Heart right ventricle (tissue), 16 donors: ENCODE measurements around the gene PDZD2. TPM values are rescaled to one million over a fixed set of nuclear protein-coding genes. Genes with fewer than 3 reads are reported as not detected.
A peak's percentile ranks its signal among the peaks of the same experiment; 100 is the strongest.

ENCODE experiments used
- ATAC-seq, 8 donors: fragments of 200-7000 bp; cut with Tn5 transposase; one replicate each; pipeline ENCODE4 v1.9.1; 2020; ENCODE audit warnings: mild to moderate bottlenecking in 8 of 8, moderate library complexity in 8 of 8, moderate number of reproducible peaks in 1 of 8
- DNase-seq, 2 donors: peaks; one replicate each; pipeline ENCODE4 v3.0.0-alpha.2; 2020
- H3K27ac ChIP-seq, 10 donors: fragments of 200-600 bp; sonication (generic) in 2 of 10; one replicate each; pipeline versions ENCODE4 v1.5.0 to v1.8.0; 2020 to 2022; ENCODE audit warnings: mild to moderate bottlenecking in 3 of 10
- H3K27me3 ChIP-seq, 7 donors: fragments of 200-600 bp; one replicate each; pipeline ENCODE4 v1.8.0; 2021 to 2022; ENCODE audit warnings: mild to moderate bottlenecking in 2 of 7
- H3K36me3 ChIP-seq, 9 donors: fragments of 200-600 bp; sonication (generic) in 1 of 9; one replicate each; pipeline versions ENCODE4 v1.5.0 to v1.8.0; 2020 to 2022; ENCODE audit warnings: mild to moderate bottlenecking in 2 of 9
- H3K4me1 ChIP-seq, 9 donors: fragments of 200-600 bp; sonication (generic) in 1 of 9; one replicate each; pipeline versions ENCODE4 v1.5.0 to v1.8.0; 2020 to 2022; ENCODE audit warnings: mild to moderate bottlenecking in 4 of 9
- H3K4me3 ChIP-seq, 10 donors: fragments of 200-600 bp; sonication (generic) in 2 of 10; one replicate each; pipeline versions ENCODE4 v1.5.0 to v1.8.0; 2020 to 2022; ENCODE audit warnings: mild to moderate bottlenecking in 7 of 10, moderate library complexity in 2 of 10
- H3K9me3 ChIP-seq, 11 donors: fragments of 200-600 bp in 10 of 11; sonication (generic) in 2 of 11; one replicate each; pipeline versions ENCODE4 v1.5.0 to v1.8.0; 2013 to 2022; ENCODE audit warnings: mild to moderate bottlenecking in 2 of 11, control low read depth in 1 of 11, moderate library complexity in 1 of 11
- CTCF ChIP-seq, 9 donors: fragments of 200-600 bp; sonication (generic) in 2 of 9; IDR thresholded peaks; one replicate each; pipeline versions ENCODE4 v1.5.0 to v1.8.0; 2021 to 2022; ENCODE audit warnings: antibody characterized with exemption in 9 of 9, mild to moderate bottlenecking in 5 of 9, moderate library complexity in 1 of 9
- WGBS, 2 donors: extraction: QIAGEN DNeasy Blood & Tissue Kit; methylation state at CpG; one replicate each; pipeline ENCODE4 v1.1.7; 2013; ENCODE audit warnings: inconsistent platforms in 1 of 2; 5-methylcytosine and 5-hydroxymethylcytosine counted together
- intact Hi-C, 10 donors: fragments of 100-400 bp; cut with DNase I; formaldehyde crosslinking; loops; one replicate each; pipeline versions ENCODE4 v1.11.1 to v1.14.2; 2022
- polyA plus RNA-seq, 2 donors: library from polyadenylated mRNA; stranded (reverse); fragments of 200-250 nt; gene quantifications; one replicate each; pipeline ENCODE4 v1.2.3, GENCODE V29; 2013
- total RNA-seq, 10 donors: library from RNA; stranded (reverse); fragmentation: NEBNext Ultra II Directional in 3 of 10; extraction: Animal tissue kit (Norgen Biotek cat#: 25700) in 3 of 10; gene quantifications; one replicate each; pipeline versions ENCODE4 v1.2.1 to v1.2.4, GENCODE V29; 2021 to 2023
- donor health status: Arrhythmogenic right ventricular cardiomyopathy.
- donor health status: ischemic (EF 13 %, LVEDD 7.1; RV severe dilation, severe dysfunction).
- donor health status: healthy with polysubstance abuse.
- donor health status: DM: no; HTN: yes; CAD: no.
- donor health status: DM: no; HTN: no; CAD: no.
- donor health status: ischemic (EF 25% LVEDD 6.9; RV normal size, moderate dysfunction).
- donor health status: ischemic (EF 25% LVEDD 5.7; RV mildly dilated, moderate dysfunction).
- donor health status: healthy.
- donor health status: DM: yes; HTN: yes; CAD: no.
- donor health status: Ischemic cardiomyopathy.
- donor health status: ischemic (EF 35%, LVEDD 5.7; RV mildly dilated, moderate dysfunction).
- donor health status: nonischemic (EF 11% LVEDD 7.7; RV severe dilation, severe dysfunction).
- donor health status: DM: yes; HTN: yes; CAD: no.
- donor health status: PGD.
- donor health status: ischemic (EF 29% LVEDD 5.4; RV normal size, mild dysfunction).
- donor health status: nonischemic (EF 23%, LVEDD 6.1; RV moderate dilation, normal function).

PDZD2 gene
- total and polyA plus RNA-seq, 12 donors: 9.0 to 117 (median 82.5) TPM

DNA sequence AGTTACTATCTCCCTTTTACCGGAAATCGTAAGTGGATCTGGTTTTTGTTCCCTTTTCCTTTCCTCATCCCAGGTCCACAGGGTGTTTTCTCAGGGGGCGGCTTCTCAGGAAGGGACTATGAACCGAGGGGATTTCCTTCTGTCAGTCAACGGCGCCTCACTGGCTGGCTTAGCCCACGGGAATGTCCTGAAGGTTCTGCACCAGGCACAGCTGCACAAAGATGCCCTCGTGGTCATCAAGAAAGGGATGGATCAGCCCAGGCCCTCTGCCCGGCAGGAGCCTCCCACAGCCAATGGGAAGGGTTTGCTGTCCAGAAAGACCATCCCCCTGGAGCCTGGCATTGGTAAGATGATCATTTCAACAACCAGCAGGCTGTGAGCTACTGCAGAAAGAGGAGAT lies 459.4 kb downstream of the PDZD2 start:
- peak in 6 of 8 donors; percentile 31 to 59 (median 39) for ATAC-seq
- no peak for TF ChIP-seq CTCF (IDR thresholded peaks at IDR 0.05)
- no peak overlapping the region for H3K4me3 ChIP-seq
- intact Hi-C loops: loop anchor here in 3 of 10 donors (5.0 to 10.0 kb wide), 2 partner anchors 74 to 513 kb away; partner anchors contain the start of gene GOLPH3 (in 1 of the 3)
- peak overlapping the region in 9 of 10 donors; percentile 24 to 77 (median 68) for H3K27ac ChIP-seq
- WGBS, 2 donors: 45 to 58% methylated on average over 9 of the region's 9 CpGs
- H3K36me3 ChIP-seq: peaks cover 0 to 96% (median 22%) of the 10 kb centered on the region in 9 donors
- H3K9me3 ChIP-seq: no peaks in the 10 kb centered on the region
- H3K27me3 ChIP-seq: no peaks in the 10 kb centered on the region
- peak in 1 of 2 donors; percentile 38 for DNase-seq
- H3K4me1 ChIP-seq: peaks cover 9 to 56% (median 38%) of the 10 kb centered on the region in 9 donors

DNA sequence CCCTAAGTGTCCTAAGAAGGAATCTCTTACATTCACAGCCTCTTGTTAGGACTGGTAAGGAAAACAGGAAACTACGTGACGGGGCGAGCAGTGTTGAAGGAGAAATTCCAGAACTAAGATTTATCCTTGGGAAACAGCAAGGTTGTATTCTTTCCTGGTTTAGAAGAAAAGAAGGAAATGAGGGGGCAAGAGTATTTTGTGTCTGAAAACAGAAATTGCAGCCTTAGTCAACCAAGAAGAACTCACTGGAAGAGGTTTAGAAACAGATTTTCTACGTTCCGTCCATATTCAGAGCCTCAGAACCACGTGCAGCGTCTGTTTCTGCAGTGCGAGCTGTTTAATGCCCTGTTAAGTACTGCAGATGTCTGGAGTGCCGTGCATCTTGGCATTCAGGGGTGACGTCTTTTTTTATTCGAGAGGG lies 460.0 kb downstream of the PDZD2 start:
- ATAC-seq: peak in 5 of 8 donors; percentile 11 to 37 (median 32)

GRCh38 chr5:32099486-32100035 lies 460.6 kb downstream of the PDZD2 start:
- WGBS, 2 donors: 67 to 74% methylated on average over 9 of the region's 9 CpGs
- Histone ChIP-seq H3K27ac (peak overlapping the region in 9 of 10 donors; percentile 24 to 77 (median 68)), H3K9me3 (no peaks in the 10 kb centered on the region), H3K4me1 (peaks cover 9 to 55% (median 38%) of the 10 kb centered on the region in 9 donors), H3K4me3 (no peak overlapping the region), H3K27me3 (no peaks in the 10 kb centered on the region), H3K36me3 (peaks cover 0 to 96% (median 34%) of the 10 kb centered on the region in 9 donors)
- intact Hi-C loops: loop anchor here in 5 of 10 donors (5.0 to 10.0 kb wide), 3 partner anchors 73 to 515 kb away; partner anchors contain the start of genes GOLPH3 (in 2 of the 5) and SUB1 (in 1 of the 5)
- TF ChIP-seq CTCF (IDR thresholded peaks at IDR 0.05): no peak
- ATAC-seq: no peak
- no peak for DNase-seq

More for the DNA sequence above, 460.0 kb downstream of the PDZD2 start:
- H3K9me3 ChIP-seq: no peaks in the 10 kb centered on the region
- TF ChIP-seq CTCF (IDR thresholded peaks at IDR 0.05): no peak
- H3K4me3 ChIP-seq: peak overlapping the region in 1 of 10 donors; percentile 3
- intact Hi-C loops: loop anchor here in 3 of 10 donors (5.0 to 10.0 kb wide), 2 partner anchors 73 to 514 kb away; partner anchors contain the start of gene GOLPH3 (in 1 of the 3)
- DNase-seq: no peak
- H3K27ac ChIP-seq: peak overlapping the region in 9 of 10 donors; percentile 24 to 77 (median 68)
- H3K4me1 ChIP-seq: peaks cover 9 to 55% (median 38%) of the 10 kb centered on the region in 9 donors
- H3K27me3 ChIP-seq: no peaks in the 10 kb centered on the region
- WGBS, 2 donors: 38 to 43% methylated on average over 11 of the region's 11 CpGs
- H3K36me3 ChIP-seq: peaks cover 0 to 96% (median 28%) of the 10 kb centered on the region in 9 donors

DNA sequence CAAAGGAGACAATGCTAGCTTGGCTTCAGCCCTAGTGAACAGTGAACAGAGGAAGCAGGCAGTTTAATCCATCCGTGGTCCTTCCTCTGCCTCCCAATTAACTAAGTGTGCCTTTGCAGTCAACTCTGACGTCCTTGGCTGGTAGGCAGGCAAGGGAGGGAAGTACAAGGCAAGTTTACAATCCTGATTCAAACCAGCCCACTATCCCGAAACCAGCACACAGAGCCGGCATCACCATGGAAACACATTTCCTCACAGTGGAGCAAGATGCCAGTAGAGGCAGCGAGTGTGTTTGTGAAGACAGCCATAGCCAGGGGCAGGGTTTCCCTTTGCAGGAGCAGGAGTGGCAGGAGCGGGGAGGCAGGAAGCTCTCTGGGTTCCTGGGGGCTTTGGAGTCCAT lies 461.3 kb downstream of the PDZD2 start:
- Histone ChIP-seq H3K4me3 (no peak overlapping the region), H3K27ac (peak overlapping the region in 8 of 10 donors; percentile 24 to 77 (median 67)), H3K27me3 (no peaks in the 10 kb centered on the region), H3K9me3 (no peaks in the 10 kb centered on the region), H3K4me1 (peaks cover 9 to 48% (median 34%) of the 10 kb centered on the region in 9 donors), H3K36me3 (peaks cover 0 to 97% (median 41%) of the 10 kb centered on the region in 9 donors)
- intact Hi-C loops: loop anchor here in 2 of 10 donors (5.0 to 10.0 kb wide), 2 partner anchors 72 to 485 kb away; partner anchors contain the start of genes GOLPH3 (in 1 of the 2) and SUB1 (in 1 of the 2)
- DNase-seq: no peak
- 53 to 70% methylated on average over 6 of the region's 6 CpGs for WGBS, 2 donors
- TF ChIP-seq CTCF (IDR thresholded peaks at IDR 0.05): no peak
- ATAC-seq: peak in 5 of 8 donors; percentile 18 to 45 (median 31)
